HepG2 (cell line): Measurements from ENCODE around the gene GLIS2. TPM values are rescaled to one million over a fixed set of nuclear protein-coding genes. Genes with fewer than 3 reads are reported as not detected.

Source experiments
- ARID4A ChIP-seq: sonication (generic); formaldehyde crosslinking; IDR thresholded peaks from 2 replicates; pipeline ENCODE4 v1.5.0; 2020; ENCODE audit warnings: mild to moderate bottlenecking, missing genetic modification reagents, borderline replicate concordance
- CENPT ChIP-seq: sonication (generic); formaldehyde crosslinking; IDR thresholded peaks from 2 replicates; pipeline ENCODE4 v1.8.0; 2022; ENCODE audit warnings: low read depth, mild to moderate bottlenecking, moderate library complexity, missing genetic modification reagents
- FOXA3 ChIP-seq: IDR thresholded peaks from 2 replicates; pipeline ENCODE4 v1.6.1; 2016; ENCODE audit warnings: missing genetic modification reagents, missing compliant biosample characterization
- HOXA3 ChIP-seq: sonication (generic); formaldehyde crosslinking; IDR thresholded peaks from 2 replicates; pipeline ENCODE4 v1.5.0; 2020; ENCODE audit warnings: missing genetic modification reagents
- KAT2B ChIP-seq: fragments of 150-350 bp; IDR thresholded peaks from 2 replicates; pipeline ENCODE4 v1.6.1; 2014; ENCODE audit warnings: low read depth, low read length, borderline replicate concordance
- SCMH1 ChIP-seq: sonication (generic); formaldehyde crosslinking; IDR thresholded peaks from 2 replicates; pipeline ENCODE4 v1.9.0; 2021; ENCODE audit warnings: missing genetic modification reagents, mild to moderate bottlenecking, borderline replicate concordance
- SIN3B ChIP-seq: fragments of 150-350 bp; IDR thresholded peaks from 2 replicates; pipeline ENCODE4 v1.6.1; 2014; ENCODE audit warnings: low read length
- SIX4 ChIP-seq: sonication (generic); formaldehyde crosslinking; IDR thresholded peaks from 2 replicates; pipeline ENCODE4 v1.4.0; 2020; ENCODE audit warnings: missing genetic modification reagents
- SMC3 ChIP-seq: IDR thresholded peaks from 2 replicates; pipeline ENCODE4 v1.6.1; 2011; ENCODE audit warnings: low read length, improper control_type of control experiment
- SP1 ChIP-seq, 2 experiments: fragments of 450-650 bp in 1 of 2; sonication (generic) in 1 of 2; formaldehyde crosslinking in 1 of 2; IDR thresholded peaks; 2 replicates each; pipeline versions ENCODE4 v1.4.0 to v1.6.1; 2016 to 2020; ENCODE audit warnings: missing genetic modification reagents in 1 of 2
- TAF1 ChIP-seq: sonication (generic); formaldehyde crosslinking; IDR thresholded peaks from 2 replicates; pipeline ENCODE4 v1.4.0; 2020; ENCODE audit warnings: missing genetic modification reagents
- USF2 ChIP-seq, 2 experiments: sonication (generic) in 1 of 2; formaldehyde crosslinking in 1 of 2; IDR thresholded peaks; 2 replicates each; pipeline versions ENCODE4 v1.5.1 to v1.6.1; 2011 to 2020; ENCODE audit warnings: borderline replicate concordance in 1 of 2, low read depth in 1 of 2, low read length in 1 of 2, mild to moderate bottlenecking in 1 of 2, missing genetic modification reagents in 1 of 2, moderate library complexity in 1 of 2
- ZBTB10 ChIP-seq: sonication (generic); formaldehyde crosslinking; IDR thresholded peaks from 2 replicates; pipeline ENCODE4 v1.4.0; 2020; ENCODE audit warnings: missing genetic modification reagents, borderline replicate concordance
- ZFP36L1 ChIP-seq: sonication (generic); formaldehyde crosslinking; IDR thresholded peaks from 2 replicates; pipeline ENCODE4 v1.8.0; 2022; ENCODE audit warnings: mild to moderate bottlenecking, missing genetic modification reagents, moderate library complexity
- ZFP41 ChIP-seq: sonication (generic); formaldehyde crosslinking; IDR thresholded peaks from 2 replicates; pipeline ENCODE4 v1.4.0; 2020; ENCODE audit warnings: mild to moderate bottlenecking, missing genetic modification reagents, borderline replicate concordance
- ZNF451 ChIP-seq: sonication (generic); formaldehyde crosslinking; IDR thresholded peaks from 2 replicates; pipeline ENCODE4 v1.5.0; 2020; ENCODE audit warnings: mild to moderate bottlenecking, missing genetic modification reagents
- ZNF747 ChIP-seq: sonication (generic); formaldehyde crosslinking; IDR thresholded peaks from 2 replicates; pipeline ENCODE4 v1.8.1; 2023; ENCODE audit warnings: missing genetic modification reagents, mild to moderate bottlenecking, borderline replicate concordance
- ZNF776 ChIP-seq: sonication (generic); formaldehyde crosslinking; IDR thresholded peaks from 2 replicates; pipeline ENCODE4 v1.4.0; 2020; ENCODE audit warnings: mild to moderate bottlenecking, missing genetic modification reagents
- ZNF782 ChIP-seq: sonication (generic); formaldehyde crosslinking; IDR thresholded peaks from 2 replicates; pipeline ENCODE4 v1.4.0; 2020; ENCODE audit warnings: missing genetic modification reagents, mild to moderate bottlenecking, borderline replicate concordance
- polyA plus RNA-seq, 8 experiments: library from polyadenylated mRNA; depleted of rRNA in 3 of 8; stranded (reverse) in 7 of 8; unstranded in 1 of 8; fragments of >200 nt; fragmentation: Illumina TruSeq in 4 of 8; extraction: Trizol in 4 of 8; gene quantifications; 2 replicates each; pipeline versions ENCODE4 v1.2.1 to v1.2.3, GENCODE V29; 2011 to 2016; ENCODE audit warnings: low read depth in 4 of 8, missing spikeins in 1 of 8, mixed read lengths in 1 of 8; ENCODE audit not compliant: insufficient read depth in 1 of 8
- total RNA-seq, 5 experiments: library from RNA; depleted of rRNA; stranded (reverse); fragments of >200 nt; fragmentation: Illumina TruSeq; extraction: Trizol; gene quantifications; 2 replicates each; pipeline ENCODE4 v1.2.3, GENCODE V29; 2016; ENCODE audit warnings: low read depth in 1 of 5

GLIS2 gene
- total and polyA plus RNA-seq, 2 of the 13 experiments (the other 11 are each of a cell fraction or from before 2014, with no cell fraction given) = 0.28 to 0.29 TPM

- TF ChIP-seq ARID4A (CRISPR knock-in tag) = peak; percentile 41; the same call in 1 of the 2 replicates
- peak; percentile 68 for TF ChIP-seq HOXA3
- no peak for TF ChIP-seq CENPT (CRISPR knock-in tag)
- no peak for TF ChIP-seq FOXA3 (CRISPR knock-in tag)
- no peak for TF ChIP-seq SMC3
- TF ChIP-seq ZNF776 (CRISPR knock-in tag) = peak; percentile 83; the same call in 1 of the 2 replicates
- TF ChIP-seq ZNF782 (CRISPR knock-in tag) = 0 out of 2 replicates have a peak, but pooled peaks have one; percentile 24
- TF ChIP-seq KAT2B = no peak
- no peak for TF ChIP-seq SP1 (IDR thresholded peaks at IDR 0.05)
- TF ChIP-seq SP1 (CRISPR knock-in tag; IDR thresholded peaks at IDR 0.05) = peak; percentile 93
- 0 out of 2 replicates have a peak, but pooled peaks have one; percentile 9 for TF ChIP-seq USF2 (IDR thresholded peaks at IDR 0.05; ENCODE audit: low read depth, low read length)
- TF ChIP-seq USF2 (CRISPR knock-in tag; IDR thresholded peaks at IDR 0.05; ENCODE audit: borderline replicate concordance) = no peak
- TF ChIP-seq TAF1 (CRISPR knock-in tag) = peak; percentile 78
- no peak for TF ChIP-seq SIX4 (CRISPR knock-in tag)
- peak; percentile 40; the same call in 1 of the 2 replicates for TF ChIP-seq SIN3B
- TF ChIP-seq ZBTB10 (CRISPR knock-in tag) = no peak
- no peak for TF ChIP-seq ZNF451
- TF ChIP-seq ZNF747 (CRISPR knock-in tag) = 0 out of 2 replicates have a peak, but pooled peaks have one; percentile 14
- no peak for TF ChIP-seq ZFP41 (CRISPR knock-in tag)
- peak; percentile 77; the same call in 1 of the 2 replicates for TF ChIP-seq ZFP36L1 (CRISPR knock-in tag)
- TF ChIP-seq SCMH1 = no peak
These were observed 55.6 kb downstream of the GLIS2 start, which contains the start of gene VASN (continued) for GRCh38 chr16:4371357-4372000.
